ENCODE measurements around the gene TRPV2. TPM values are rescaled to one million over a fixed set of nuclear protein-coding genes. Genes with fewer than 3 reads are reported as not detected.

TRPV2 gene
- total and polyA plus RNA-seq, 9 donors: 3.2 to 5.5 (median 4.5) TPM

DNA sequence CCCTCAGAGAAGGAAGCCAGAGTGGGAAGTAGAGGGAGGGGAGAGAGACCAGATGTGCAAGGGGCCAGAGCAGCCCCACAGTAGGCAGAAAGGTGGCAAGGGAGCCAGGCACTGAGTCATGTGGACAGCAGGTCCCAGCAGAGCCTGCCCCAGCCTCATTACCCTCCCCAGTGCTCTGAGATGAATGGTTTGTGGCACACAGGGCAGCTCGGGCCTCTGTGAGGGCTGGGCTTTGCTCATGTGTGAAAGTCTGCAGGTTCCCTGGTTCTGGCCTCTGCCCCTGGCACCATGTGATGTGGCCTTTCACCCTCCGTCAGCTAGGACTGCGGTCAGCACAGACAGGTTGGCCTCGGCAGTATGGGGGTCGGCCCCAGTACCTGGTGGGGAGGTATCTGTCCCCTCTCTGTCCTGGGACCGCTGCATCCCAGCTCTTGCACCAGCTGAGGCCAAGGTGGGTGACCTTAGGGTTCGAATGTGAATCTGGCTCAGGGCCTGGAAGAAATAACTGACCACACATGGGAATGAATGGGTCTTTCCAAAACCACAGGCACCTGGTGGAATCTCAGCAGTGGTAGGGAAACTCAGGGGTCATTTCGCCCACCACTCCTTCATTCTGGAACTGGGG is 67.8 kb downstream of the TRPV2 start:
- Histone ChIP-seq H3K9me3 (replicated peaks; ENCODE audit: control insufficient read depth, low read depth, low read length) (no peaks in the 10 kb centered on the region), H3K4me3 (ENCODE audit: low read length) (no peak overlapping the region), H3K27me3 (ENCODE audit: control insufficient read depth, insufficient read depth, low read length) (no peaks in the 10 kb centered on the region), H3K4me1 (ENCODE audit: control insufficient read depth, insufficient read depth, low read length) (peaks cover 62% of the 10 kb centered on the region), H3K27ac (ENCODE audit: low read length) (no peak overlapping the region), H3K36me3 (ENCODE audit: control insufficient read depth, insufficient read depth, low read length) (peaks cover 3% of the 10 kb centered on the region)
- no peak for DNase-seq
- 93% methylated on average over 4 of the region's 8 CpGs for WGBS (ENCODE audit: insufficient coverage)

DNA sequence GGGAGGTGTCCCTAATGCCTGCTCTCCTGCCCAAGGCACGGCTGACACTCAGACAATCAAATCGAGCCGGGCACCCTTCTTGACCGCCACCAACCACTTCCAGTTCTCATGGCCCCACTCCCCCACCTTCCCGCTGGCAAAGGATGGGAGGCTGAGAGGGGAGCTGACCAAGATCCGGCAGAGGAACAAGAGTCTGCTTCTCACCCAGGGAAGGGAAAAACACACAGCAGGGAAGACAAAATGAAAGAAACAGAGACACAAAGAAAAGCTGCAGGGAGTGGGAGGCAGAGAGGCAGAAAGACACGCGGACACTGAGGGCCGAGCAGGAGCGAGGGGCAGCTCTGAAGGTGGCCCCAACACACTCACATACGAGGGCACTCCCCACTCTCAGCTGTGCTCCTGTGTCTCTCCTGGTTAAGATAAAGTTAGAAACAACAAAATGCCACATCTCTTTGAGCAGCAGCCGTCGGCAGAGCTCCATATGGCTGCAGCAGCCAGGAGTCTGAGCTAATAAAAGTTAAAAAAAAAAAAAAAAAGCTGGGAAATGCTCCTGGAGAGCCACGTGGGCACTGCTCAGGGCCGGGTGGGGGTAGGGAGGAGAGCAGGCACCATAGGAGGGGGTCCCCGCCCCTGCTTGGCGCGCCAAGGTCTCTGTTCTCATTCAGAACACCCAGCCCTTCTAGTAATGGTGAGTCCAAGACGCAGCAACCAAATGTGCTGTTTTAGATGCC is 69.2 kb downstream of the TRPV2 start:
- Histone ChIP-seq H3K4me3 (ENCODE audit: low read length) (peak overlapping the region; percentile 19), H3K27ac (ENCODE audit: low read length) (peak overlapping the region; percentile 65)

More for the DNA sequence above, 69.2 kb downstream of the TRPV2 start:
- no peaks in the 10 kb centered on the region for H3K9me3 ChIP-seq (replicated peaks; ENCODE audit: control insufficient read depth, low read depth, low read length)
- H3K36me3 ChIP-seq (ENCODE audit: control insufficient read depth, insufficient read depth, low read length): peaks cover 3% of the 10 kb centered on the region
- no peaks in the 10 kb centered on the region for H3K27me3 ChIP-seq (ENCODE audit: control insufficient read depth, insufficient read depth, low read length)
- WGBS (ENCODE audit: insufficient coverage): 17% methylated on average over 1 of the region's 19 CpGs
- DNase-seq: peak; percentile 65
- H3K4me1 ChIP-seq (ENCODE audit: control insufficient read depth, insufficient read depth, low read length): peaks cover 63% of the 10 kb centered on the region

Other genes starting within 250 kb of the TRPV2 start
- gene NCOR1, start 200.0 kb upstream of the TRPV2 start, total RNA-seq: 52.0 TPM
- 10 to 100 TPM; 47.9 to 62.1 (median 57.6) TPM for gene NCOR1, start 200.0 kb upstream of the TRPV2 start, polyA plus RNA-seq (ENCODE audit: insufficient read depth in 1 of 8, insufficient read length in 8 of 8, low replicate concordance in 1 of 8)
- gene PIGL, start 198.4 kb upstream of the TRPV2 start, total RNA-seq: 18.7 TPM
- 10 to 100 TPM; 10.7 to 17.3 (median 14.3) TPM for gene PIGL, start 198.4 kb upstream of the TRPV2 start, polyA plus RNA-seq (ENCODE audit: insufficient read depth in 1 of 8, insufficient read length in 8 of 8, low replicate concordance in 1 of 8)
- gene CENPV, start 62.1 kb upstream of the TRPV2 start, total RNA-seq: 38.1 TPM
- 10 to 100 TPM; 29.0 to 39.1 (median 33.2) TPM for gene CENPV, start 62.1 kb upstream of the TRPV2 start, polyA plus RNA-seq (ENCODE audit: insufficient read depth in 1 of 8, insufficient read length in 8 of 8, low replicate concordance in 1 of 8)
- 1,782 TPM for gene UBB, start 34.5 kb upstream of the TRPV2 start, total RNA-seq
- gene UBB, start 34.5 kb upstream of the TRPV2 start, polyA plus RNA-seq (ENCODE audit: insufficient read depth in 1 of 8, insufficient read length in 8 of 8, low replicate concordance in 1 of 8): 1,000 to 10,000 TPM; 1,526 to 1,829 (median 1,681) TPM
- 7.5 TPM for gene LRRC75A, start 76.6 kb downstream of the TRPV2 start, total RNA-seq
- gene LRRC75A, start 76.6 kb downstream of the TRPV2 start, polyA plus RNA-seq (ENCODE audit: insufficient read depth in 1 of 8, insufficient read length in 8 of 8, low replicate concordance in 1 of 8): 10 to 100 TPM in 1 of 8 donors, 1 to 10 TPM in 7; 5.7 to 12.5 (median 7.7) TPM
- 6.9 TPM for gene ZNF287, start 153.6 kb downstream of the TRPV2 start, total RNA-seq
- gene ZNF287, start 153.6 kb downstream of the TRPV2 start, polyA plus RNA-seq (ENCODE audit: insufficient read depth in 1 of 8, insufficient read length in 8 of 8, low replicate concordance in 1 of 8): 1 to 10 TPM; 3.8 to 6.9 (median 5.1) TPM
- 8.8 TPM for gene ZNF624, start 238.3 kb downstream of the TRPV2 start, total RNA-seq
- 1 to 10 TPM; 4.2 to 7.5 (median 6.5) TPM for gene ZNF624, start 238.3 kb downstream of the TRPV2 start, polyA plus RNA-seq (ENCODE audit: insufficient read depth in 1 of 8, insufficient read length in 8 of 8, low replicate concordance in 1 of 8)